Raji (cell line): ENCODE data around the gene ACTR3.

ENCODE experiments used
- POLR2A ChIP-seq: IDR thresholded peaks from 2 replicates; pipeline ENCODE4 v1.6.1; 2011; ENCODE audit warnings: low read depth, low read length, control low read depth; ENCODE audit not compliant: insufficient read depth

ACTR3 gene

GRCh38 chr2:113973810-113974209, 83.9 kb downstream of the ACTR3 start:
- TF ChIP-seq POLR2A: no peak

GRCh38 chr2:113974727-113975126, 84.8 kb downstream of the ACTR3 start:
- no peak for TF ChIP-seq POLR2A

- no peak for TF ChIP-seq POLR2A
Measured at GRCh38 chr2:113976277-113976928, 86.5 kb downstream of the ACTR3 start.

- no peak for TF ChIP-seq POLR2A
Measured at GRCh38 chr2:113977060-113977659, 87.3 kb downstream of the ACTR3 start.

DNA sequence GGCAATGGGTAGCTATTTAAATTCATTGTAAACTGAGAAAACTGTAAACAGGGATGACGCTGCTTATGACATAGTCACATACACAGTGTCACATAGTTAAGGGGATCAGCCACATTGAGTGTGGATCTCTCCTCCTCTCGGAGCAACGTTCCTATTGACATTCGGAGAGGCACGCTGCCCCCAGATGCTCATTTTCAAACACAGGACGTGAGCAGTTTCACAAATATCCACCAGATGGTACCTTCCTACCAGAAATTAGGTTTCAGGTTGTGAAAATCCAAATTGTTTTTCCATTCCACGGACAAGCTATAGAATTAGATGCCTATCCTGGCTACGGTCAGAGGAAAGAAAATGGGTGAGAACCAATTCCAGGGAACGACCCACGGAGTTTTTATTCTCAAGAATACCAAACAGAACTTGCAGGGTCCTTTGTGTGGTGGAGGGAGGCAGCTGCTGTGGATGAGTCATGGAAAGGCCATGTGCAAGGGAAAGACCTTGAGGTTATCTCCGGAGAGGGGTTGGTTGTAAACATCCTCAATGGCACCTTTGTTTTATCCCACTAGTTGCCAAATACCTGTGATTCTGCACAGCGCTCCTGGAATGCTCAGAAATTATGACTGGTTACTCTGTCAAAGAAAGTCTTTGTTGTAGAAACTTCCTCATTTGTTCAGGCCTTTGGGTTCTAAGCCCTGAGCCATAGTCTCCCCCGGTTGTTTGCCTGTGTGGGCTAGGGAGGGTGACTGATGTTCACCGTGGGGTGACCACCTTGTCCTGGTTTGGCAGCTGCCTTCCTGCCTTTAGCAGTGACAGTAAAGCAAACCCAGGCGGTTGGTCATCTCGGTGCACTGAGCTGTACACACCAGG, 88.0 kb downstream of the ACTR3 start:
- no peak for TF ChIP-seq POLR2A

DNA sequence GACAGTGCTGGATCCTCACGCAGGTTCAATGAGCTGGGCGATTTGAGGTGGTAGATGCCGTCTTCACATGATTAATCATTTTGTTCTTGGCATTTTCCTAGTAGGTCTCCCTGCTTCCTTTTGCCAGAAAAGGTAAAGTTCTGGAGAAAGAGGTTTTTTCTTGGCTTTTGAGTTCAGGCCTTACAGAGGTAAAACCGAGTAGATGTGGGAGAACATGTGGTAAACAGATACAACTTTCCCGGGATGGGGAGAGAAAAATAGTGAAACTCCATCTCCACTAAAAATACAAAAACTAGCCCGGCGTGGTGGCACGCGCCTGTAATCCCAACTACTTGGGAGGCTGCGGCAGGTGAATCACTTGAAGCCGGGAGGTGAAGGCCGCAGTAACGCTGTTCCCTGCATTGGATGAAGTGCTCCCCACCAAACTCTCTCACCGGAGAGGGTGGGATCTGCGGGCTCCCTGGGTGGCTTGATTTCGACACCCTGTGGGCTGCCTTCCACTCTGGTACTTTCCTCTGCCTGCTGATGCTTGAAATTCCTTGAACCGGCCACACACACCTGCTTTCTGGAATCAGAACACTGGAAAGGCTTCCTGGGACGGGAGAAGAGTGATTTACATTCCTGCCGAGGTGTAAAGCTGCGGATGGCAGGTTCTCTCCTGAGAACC, 88.8 kb downstream of the ACTR3 start:
- TF ChIP-seq POLR2A: no peak

- no peak for TF ChIP-seq POLR2A
Measured at GRCh38 chr2:113979191-113980128, 89.6 kb downstream of the ACTR3 start.

DNA sequence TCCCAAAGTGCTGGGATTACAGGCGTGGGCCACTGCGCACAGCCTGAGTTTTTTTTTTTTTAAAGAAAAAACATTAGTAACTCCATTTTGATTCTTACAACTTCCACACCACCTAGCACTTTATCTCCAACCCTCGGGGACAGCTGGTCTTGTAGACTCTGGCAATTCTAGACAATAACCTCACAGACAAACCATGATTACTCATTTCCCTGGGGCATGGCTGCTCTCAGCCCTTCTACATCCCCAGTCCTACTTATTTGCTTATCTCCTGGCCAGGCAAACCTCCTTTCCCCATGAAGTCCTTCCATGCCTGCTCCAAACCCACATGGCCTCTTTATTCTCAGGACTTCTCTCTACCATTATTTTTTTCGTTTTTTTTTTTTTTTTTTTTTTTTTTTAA, 91.1 kb downstream of the ACTR3 start:
- no peak for TF ChIP-seq POLR2A

- TF ChIP-seq POLR2A: no peak
Measured at GRCh38 chr2:113981404-113982134, 91.7 kb downstream of the ACTR3 start.

GRCh38 chr2:113985554-113986397, 95.9 kb downstream of the ACTR3 start:
- no peak for TF ChIP-seq POLR2A

- TF ChIP-seq POLR2A: no peak
Measured at GRCh38 chr2:113986762-113987290, 96.9 kb downstream of the ACTR3 start.

DNA sequence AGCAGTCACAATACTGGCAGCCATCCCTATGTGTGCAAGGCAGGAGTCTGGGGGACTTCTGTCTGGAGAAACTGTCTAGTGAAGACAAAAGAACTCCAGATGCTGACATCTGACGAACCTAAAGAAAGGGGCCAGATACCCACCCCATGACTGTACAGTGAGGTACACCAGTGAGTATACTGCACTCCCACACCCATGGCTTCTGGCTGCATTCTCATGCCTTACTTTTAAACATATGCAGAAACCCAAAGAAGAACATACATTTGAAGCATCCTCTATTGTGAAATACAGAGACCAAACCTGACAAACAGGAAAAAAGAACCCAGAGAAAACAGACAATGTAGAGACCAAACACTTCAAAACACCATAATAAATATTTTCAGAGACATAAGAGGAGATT, 102.2 kb downstream of the ACTR3 start:
- TF ChIP-seq POLR2A: no peak
